ENCODE results near the gene DYSF.

The DYSF gene

GRCh38 chr2:71697106-71698004 is 244.0 kb downstream of the DYSF start:
- DNase-seq = no peak

DNA sequence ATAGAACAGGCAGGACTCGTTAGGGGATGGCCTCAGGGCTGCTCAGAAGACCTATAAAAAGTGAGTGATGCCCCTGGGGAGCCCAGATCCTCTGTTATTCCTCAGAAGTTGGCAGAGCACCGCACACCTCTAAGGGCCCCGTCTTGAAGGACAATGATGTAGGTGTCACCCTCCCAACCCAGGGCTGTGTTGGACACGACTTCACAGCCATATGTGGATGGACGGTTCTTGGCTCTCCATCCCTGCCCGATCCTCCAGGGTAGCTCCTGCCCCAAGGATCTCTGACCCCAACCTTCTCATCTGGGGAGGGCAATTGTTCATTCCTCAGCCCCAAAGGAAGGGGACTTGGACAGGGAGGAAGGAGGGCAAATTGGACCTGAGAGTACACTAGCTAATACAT is 246.1 kb downstream of the DYSF start:
- no peak for DNase-seq

DNA sequence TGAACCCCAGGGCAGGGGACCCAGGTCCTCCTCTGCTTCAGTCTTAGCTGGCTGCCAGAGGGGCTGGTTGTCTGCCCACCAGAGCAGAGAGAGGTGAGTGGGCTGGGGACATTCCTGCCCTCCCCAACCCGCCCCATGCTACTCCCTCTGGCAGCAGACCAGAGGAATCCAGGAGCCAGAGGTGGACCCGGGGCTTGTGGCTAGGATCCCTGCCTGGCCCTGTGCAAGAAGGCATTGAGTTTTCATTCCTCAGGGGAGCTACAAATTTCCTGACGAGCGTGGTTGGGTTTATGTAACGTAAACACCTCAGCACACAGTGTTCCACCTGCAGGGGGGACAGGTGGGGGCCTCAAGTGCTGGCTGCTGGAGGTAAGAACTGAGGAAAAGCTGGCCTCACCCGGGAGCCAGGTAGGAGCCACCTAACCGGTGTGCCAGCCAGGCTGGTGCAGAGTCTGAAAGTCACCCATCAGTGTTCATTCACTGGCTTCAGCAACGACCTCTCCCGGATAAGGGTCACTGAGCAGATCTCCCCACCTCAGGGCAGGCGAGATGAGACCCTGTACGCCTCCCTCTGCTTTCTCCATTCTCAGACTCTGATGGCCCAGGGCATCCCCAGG is 246.8 kb downstream of the DYSF start:
- DNase-seq = peak; percentile 6

GRCh38 chr2:71700658-71701397 is 247.5 kb downstream of the DYSF start:
- no peak for DNase-seq

GRCh38 chr2:71702071-71702970 is 249.0 kb downstream of the DYSF start:
- no peak for DNase-seq

GRCh38 chr2:71702971-71703898 is 249.9 kb downstream of the DYSF start:
- no peak for DNase-seq

- no peak for DNase-seq
Observed at GRCh38 chr2:71704131-71704561, 250.8 kb downstream of the DYSF start.

DNA sequence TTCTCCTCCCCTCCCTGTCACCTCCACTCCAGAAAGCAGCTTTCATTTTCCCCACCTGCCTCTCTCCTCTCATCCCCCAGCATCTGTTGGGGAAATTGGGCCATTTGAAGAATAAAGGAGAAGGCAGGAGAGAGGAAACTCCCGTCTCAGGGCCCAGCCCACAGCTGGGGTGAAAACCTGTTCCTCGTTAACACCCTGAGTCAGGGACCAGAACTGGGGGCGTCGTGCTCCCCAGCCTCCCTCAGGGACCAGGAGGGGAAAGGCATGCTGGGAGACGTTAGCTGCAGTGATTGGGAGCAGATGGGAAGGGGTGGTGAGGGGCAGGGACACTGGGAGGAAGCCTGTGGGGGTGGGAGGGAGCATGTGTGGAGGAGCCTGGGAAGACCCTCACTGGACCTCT is 251.3 kb downstream of the DYSF start:
- no peak for DNase-seq

GRCh38 chr2:71705171-71705960 is 252.0 kb downstream of the DYSF start:
- no peak for DNase-seq

GRCh38 chr2:71706121-71706520 is 252.8 kb downstream of the DYSF start:
- no peak for DNase-seq

- no peak for DNase-seq
Observed at GRCh38 chr2:71706836-71707235, 253.5 kb downstream of the DYSF start.

DNA sequence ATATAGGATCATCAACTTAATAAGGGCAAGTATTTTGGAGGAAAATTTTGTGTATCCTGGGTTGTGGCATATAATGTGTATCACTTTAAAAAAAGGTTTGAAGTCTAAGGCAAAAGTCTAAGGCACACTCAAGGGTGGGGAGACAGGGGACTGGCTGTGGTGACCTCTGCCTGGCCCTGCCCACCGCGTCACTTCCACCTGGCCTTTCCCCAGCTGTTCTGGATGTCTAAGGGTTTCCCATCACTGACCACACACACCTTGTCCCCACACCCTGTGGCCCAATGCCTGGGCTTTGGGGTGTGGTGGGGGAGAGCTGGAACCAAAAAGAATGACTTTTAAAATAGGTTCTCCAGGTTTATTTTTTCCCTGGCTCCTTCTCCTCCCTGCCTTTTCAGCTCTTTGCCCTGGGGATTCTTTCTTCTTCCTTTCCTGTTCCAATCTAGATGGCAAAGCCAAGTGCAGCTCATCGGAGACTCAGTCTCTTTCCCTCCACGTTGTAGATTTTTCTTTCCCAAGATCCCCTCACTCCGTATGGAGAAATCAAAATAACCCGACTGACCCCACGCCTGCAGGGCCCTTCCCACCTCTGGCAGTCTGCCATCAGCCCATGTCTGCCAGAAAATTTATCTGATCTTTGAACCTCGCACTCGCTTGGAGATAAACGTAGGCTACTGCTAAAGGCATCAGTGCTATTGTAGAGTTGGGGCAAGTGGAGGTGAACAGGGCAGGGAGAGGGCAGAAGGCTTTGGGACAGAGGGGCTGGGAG is 257.2 kb downstream of the DYSF start:
- DNase-seq = no peak

GRCh38 chr2:71711133-71711855 is 257.9 kb downstream of the DYSF start:
- no peak for DNase-seq

GRCh38 chr2:71712158-71712818 is 258.9 kb downstream of the DYSF start:
- no peak for DNase-seq

- DNase-seq = no peak
Observed at GRCh38 chr2:71713581-71714580, 260.5 kb downstream of the DYSF start.

DNA sequence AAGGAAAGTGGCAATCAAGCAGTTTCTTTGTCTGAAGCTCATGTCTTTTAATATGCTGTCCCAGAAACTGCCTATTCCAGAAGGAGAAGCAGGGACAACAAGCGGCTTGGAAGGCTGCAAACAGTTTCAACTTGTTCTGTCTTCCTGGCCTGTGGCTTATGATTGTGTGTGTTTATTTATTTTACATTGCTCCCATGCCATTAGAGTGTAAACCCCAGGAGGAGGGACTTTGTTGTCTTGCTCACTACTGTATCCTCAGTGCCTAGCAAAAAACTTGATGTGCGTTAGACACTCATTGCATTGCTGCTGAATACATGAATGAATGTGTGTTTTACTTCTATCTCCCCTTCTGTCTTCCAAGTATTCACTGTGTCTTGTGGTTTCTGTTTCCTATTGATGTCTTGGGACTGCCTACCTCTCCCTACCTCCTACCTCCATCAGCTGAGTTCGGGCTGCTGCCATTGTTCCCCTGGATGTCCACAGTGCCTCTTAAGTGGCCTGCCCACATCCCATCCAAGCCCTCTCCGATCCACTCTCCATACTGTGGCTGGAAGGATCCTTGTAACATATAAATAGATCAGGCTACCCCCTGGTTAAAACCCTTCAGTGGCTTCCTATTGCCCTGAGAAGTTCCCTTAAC is 261.4 kb downstream of the DYSF start:
- no peak for DNase-seq

Measured in NCI-H526 treated with DMSO at 0.1 percent for 48 hours (cell line).